Smooth muscle cell of the brain vasculature (primary cell): ENCODE data around the gene ACP7.

Source experiments
- DNase-seq: peaks from one replicate; pipeline ENCODE4 v3.0.0-alpha.2; 2012; ENCODE audit warnings: low read depth, low spot score

ACP7 gene

GRCh38 chr19:39146686-39147450 is 62.7 kb downstream of the ACP7 start:
- no peak for DNase-seq

GRCh38 chr19:39147480-39147879 is 63.3 kb downstream of the ACP7 start:
- no peak for DNase-seq

- no peak for DNase-seq
Measured at GRCh38 chr19:39148939-39149529, 64.9 kb downstream of the ACP7 start.

GRCh38 chr19:39150235-39150634 is 66.1 kb downstream of the ACP7 start:
- no peak for DNase-seq

- no peak for DNase-seq
Measured at GRCh38 chr19:39150807-39151600, 66.8 kb downstream of the ACP7 start.

GRCh38 chr19:39152066-39152465 is 67.9 kb downstream of the ACP7 start:
- DNase-seq: no peak

- no peak for DNase-seq
Measured at GRCh38 chr19:39154100-39154628, 70.0 kb downstream of the ACP7 start.

- DNase-seq: no peak
Measured at GRCh38 chr19:39154629-39155100, 70.5 kb downstream of the ACP7 start.

GRCh38 chr19:39155114-39155700 is 71.0 kb downstream of the ACP7 start:
- DNase-seq: no peak

- DNase-seq: no peak
Measured at GRCh38 chr19:39155741-39156140, 71.6 kb downstream of the ACP7 start.

GRCh38 chr19:39156326-39157230 is 72.4 kb downstream of the ACP7 start:
- DNase-seq: no peak

GRCh38 chr19:39157275-39157996 is 73.3 kb downstream of the ACP7 start:
- no peak for DNase-seq

- DNase-seq: no peak
Measured at GRCh38 chr19:39157997-39158389, 73.8 kb downstream of the ACP7 start.

- no peak for DNase-seq
Measured at GRCh38 chr19:39158646-39159260, 74.6 kb downstream of the ACP7 start.

GRCh38 chr19:39160523-39160861 is 76.3 kb downstream of the ACP7 start:
- no peak for DNase-seq
